MCF 10A (cell line): ENCODE results near the gene ZNFX1. TPM values are rescaled to one million over a fixed set of nuclear protein-coding genes. Genes with fewer than 3 reads are reported as not detected.
A peak's percentile ranks its signal among the peaks of the same experiment; 100 is the strongest.

Experiments
- BruUV-seq: library from RNA; stranded (reverse); fragments of 400-500 nt; replicated peaks from 2 replicates; lab custom pipeline; 2021; lab: Mats Ljungman, UMichigan
- CTCF ChIA-PET: fragments of 300-600 bp; sonication (Branson Sonifier 250); formaldehyde crosslinking; extraction: SDS; loops from one replicate; lab custom pipeline; 2021; ENCODE audit warnings: antibody characterized with exemption, inconsistent platforms; lab: Yijun Ruan, JAX
- POLR2A ChIA-PET: fragments of 300-600, 350-650 bp; sonication (Branson Sonifier 250); formaldehyde crosslinking; extraction: SDS; loops from one replicate; lab custom pipeline; 2020; ENCODE audit warnings: antibody characterized with exemption, inconsistent platforms; lab: Yijun Ruan, JAX
- DNase-seq: peaks from one replicate; pipeline ENCODE4 v3.0.0-alpha.2; 2018; ENCODE audit not compliant: unreplicated experiment
- H3K27ac Mint-ChIP-seq: one replicate; pipeline ENCODE4 v1.8.0; 2022; ENCODE audit warnings: mild to moderate bottlenecking, low read depth, mixed read lengths; ENCODE audit not compliant: unreplicated experiment
- H3K27me3 Mint-ChIP-seq: one replicate; pipeline ENCODE4 v1.8.0; 2022; ENCODE audit warnings: mixed read lengths; ENCODE audit not compliant: insufficient read depth, unreplicated experiment
- H3K36me3 Mint-ChIP-seq: one replicate; pipeline ENCODE4 v1.8.0; 2022; ENCODE audit warnings: mild to moderate bottlenecking, moderate library complexity, mixed read lengths; ENCODE audit not compliant: insufficient read depth, unreplicated experiment
- H3K4me1 Mint-ChIP-seq: one replicate; pipeline ENCODE4 v1.8.0; 2022; ENCODE audit warnings: mixed read lengths; ENCODE audit not compliant: insufficient read depth, unreplicated experiment
- H3K4me3 Mint-ChIP-seq: one replicate; pipeline ENCODE4 v1.8.0; 2022; ENCODE audit warnings: mild to moderate bottlenecking, moderate library complexity, mixed read lengths; ENCODE audit not compliant: unreplicated experiment
- H3K9me3 Mint-ChIP-seq: one replicate; pipeline ENCODE4 v1.8.0; 2022; ENCODE audit warnings: mixed read lengths; ENCODE audit not compliant: unreplicated experiment
- CTCF ChIP-seq: fragments of 200-600 bp; IDR thresholded peaks from one replicate; pipeline ENCODE4 v1.8.0; 2022; ENCODE audit warnings: antibody characterized with exemption, mild to moderate bottlenecking; ENCODE audit not compliant: unreplicated experiment
- intact Hi-C: fragments of 100-400 bp; cut with micrococcal nuclease; formaldehyde crosslinking; loops from 2 replicates; pipeline ENCODE4 v1.14.1; 2022
- total RNA-seq: library from RNA; stranded (reverse); gene quantifications from 2 replicates; pipeline ENCODE4 v1.2.3, GENCODE V29; 2022

ZNFX1 gene
- total RNA-seq, 1 experiment from 2014 or later: 24.3 TPM

DNA sequence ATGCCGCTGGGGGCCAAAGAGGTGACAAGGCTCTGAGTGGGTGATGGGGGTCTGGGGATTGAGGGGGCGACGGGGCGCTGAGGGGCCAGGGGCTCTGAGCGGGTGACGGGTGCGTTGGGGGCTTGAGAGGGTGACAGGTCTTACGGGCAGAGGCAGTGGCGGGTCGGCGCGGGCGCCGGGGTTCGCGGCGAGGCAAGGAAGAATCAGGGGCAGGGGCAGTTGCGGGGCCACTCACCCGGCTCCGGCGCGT, 146 bp downstream of the ZNFX1 start:
- DNase-seq: no peak
- H3K27ac Mint-ChIP-seq: peak overlapping the region; percentile 96
- TF ChIP-seq CTCF: no peak
- H3K27me3 Mint-ChIP-seq: no peaks in the 10 kb centered on the region
- intact Hi-C loops: loop anchor here (2.0 kb wide), 1 partner anchor 31 kb away; no protein-coding TSS in a partner anchor
- H3K4me1 Mint-ChIP-seq: peaks cover 45% of the 10 kb centered on the region
- no peaks in the 10 kb centered on the region for H3K9me3 Mint-ChIP-seq
- ChIA-PET POLR2A (interaction anchor here (0.7 to 8.8 kb wide), 20 partner anchors 10 to 1922 kb away, joined by 3 to 170 read pairs (median 4); partner anchors contain the start of genes CSE1L, DDX27, SPATA2 and STAU1), CTCF (interaction anchor here (0.6 to 0.9 kb wide), 3 partner anchors 13 to 293 kb away, joined by 3 read pairs; no protein-coding TSS in a partner anchor)
- H3K36me3 Mint-ChIP-seq: peaks cover 81% of the 10 kb centered on the region
- peak overlapping the region; percentile 81 for H3K4me3 Mint-ChIP-seq
- BruUV-seq: no TSS peak

DNA sequence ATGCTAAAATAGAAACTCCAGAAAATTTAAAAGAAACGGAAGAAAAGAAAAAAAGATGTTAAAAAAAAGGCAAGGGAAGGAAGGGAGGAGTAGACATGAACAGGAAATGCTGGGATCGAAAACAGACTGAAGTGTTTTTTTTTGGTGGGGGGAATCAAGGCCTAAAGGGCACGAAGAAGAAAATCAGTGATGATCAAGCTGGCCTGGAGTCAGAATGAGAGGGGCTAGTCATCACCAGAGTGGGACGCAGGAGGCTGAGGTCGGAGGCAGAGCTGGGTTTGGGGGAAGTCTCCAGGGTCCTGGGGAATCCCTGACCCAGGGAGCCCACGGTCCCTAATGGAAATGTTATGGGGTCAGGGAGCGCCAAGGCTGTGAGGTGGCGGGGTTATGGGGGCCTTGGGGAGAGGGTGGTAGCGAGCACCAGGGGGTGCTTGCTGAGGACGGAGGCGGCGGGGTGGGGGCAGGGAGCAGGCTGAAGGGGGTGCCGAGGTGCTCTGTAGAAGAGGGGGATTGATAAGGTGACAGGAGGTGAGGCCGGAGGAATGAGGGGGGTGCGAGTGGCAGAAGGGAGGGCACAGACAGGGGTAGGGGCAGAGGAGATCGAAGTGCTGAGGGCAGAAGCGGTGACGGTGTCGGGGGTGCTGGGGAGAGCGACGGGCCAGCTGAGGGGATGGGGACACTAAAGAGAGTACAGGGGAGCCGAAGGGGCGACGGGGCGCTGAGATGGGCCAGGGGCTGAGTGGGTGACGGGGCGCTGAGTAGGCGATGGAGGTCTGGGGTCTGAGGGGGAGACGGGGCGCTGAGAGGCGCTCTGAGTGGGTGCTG, 684 bp downstream of the ZNFX1 start:
- H3K36me3 Mint-ChIP-seq: peaks cover 81% of the 10 kb centered on the region
- POLR2A ChIA-PET: interaction anchor here (0.7 to 8.8 kb wide), 27 partner anchors 10 to 1566 kb away, joined by 3 to 170 read pairs (median 6); partner anchors contain the start of genes CSE1L, DDX27 and STAU1

DNA sequence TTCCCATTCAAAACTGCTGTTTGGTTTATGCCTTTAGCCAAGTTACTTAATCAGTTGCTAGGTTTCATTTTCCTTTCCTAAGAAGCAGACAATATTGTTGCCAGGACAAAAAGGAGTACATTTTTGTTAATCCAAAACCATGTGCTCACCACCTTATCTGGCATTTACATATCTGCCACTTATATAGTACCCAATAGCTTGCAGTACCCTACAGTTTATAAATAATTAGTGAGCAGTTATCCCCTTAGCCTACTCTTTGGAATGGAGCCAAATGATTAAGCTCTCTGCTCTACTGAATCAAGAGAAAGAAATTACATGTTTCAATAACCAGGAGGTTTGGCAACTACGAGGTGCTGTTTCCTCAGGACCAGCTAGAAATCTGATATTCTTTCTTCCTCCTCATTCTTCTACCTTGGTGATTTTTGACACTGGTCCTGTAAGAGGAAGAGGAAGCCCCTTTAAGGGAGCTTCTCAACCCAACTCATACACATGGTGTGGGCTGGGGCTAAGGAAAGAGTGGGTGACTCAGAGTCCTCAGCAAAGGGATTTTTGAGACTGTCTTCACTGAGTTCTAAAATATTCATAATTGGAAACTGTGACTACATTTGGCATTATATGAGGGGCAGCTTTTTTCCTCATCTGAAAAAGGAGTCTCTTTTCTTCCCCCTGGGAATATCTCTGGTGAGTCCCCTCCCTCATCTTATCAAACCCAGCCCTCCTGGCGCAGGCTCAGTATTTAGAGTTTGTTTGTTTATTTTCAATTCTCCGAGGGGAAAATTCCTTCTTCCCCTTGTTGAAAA, 1.5 kb downstream of the ZNFX1 start:
- no peak for TF ChIP-seq CTCF
- TSS peak; percentile 19 for BruUV-seq
- CTCF ChIA-PET: interaction anchor here (0.6 to 1.2 kb wide), 8 partner anchors 12 to 121 kb away, joined by 3 to 4 read pairs (median 4); no protein-coding TSS in a partner anchor
- peaks cover 31% of the 10 kb centered on the region for H3K4me1 Mint-ChIP-seq
- peak; percentile 75 for DNase-seq
- POLR2A ChIA-PET: interaction anchor here (0.5 to 8.8 kb wide), 21 partner anchors 9 to 1566 kb away, joined by 3 to 170 read pairs (median 5); partner anchors contain the start of genes CSE1L, DDX27 and STAU1
- H3K4me3 Mint-ChIP-seq: peak overlapping the region; percentile 81
- peak overlapping the region; percentile 96 for H3K27ac Mint-ChIP-seq
- H3K27me3 Mint-ChIP-seq: no peaks in the 10 kb centered on the region
- H3K9me3 Mint-ChIP-seq: no peaks in the 10 kb centered on the region
- intact Hi-C loops: no loop called here
- H3K36me3 Mint-ChIP-seq: peaks cover 81% of the 10 kb centered on the region

More for the DNA sequence above, 684 bp downstream of the ZNFX1 start:
- no TSS peak for BruUV-seq
- TF ChIP-seq CTCF: no peak
- DNase-seq: peak; percentile 19
- peaks cover 40% of the 10 kb centered on the region for H3K4me1 Mint-ChIP-seq
- H3K9me3 Mint-ChIP-seq: no peaks in the 10 kb centered on the region
- H3K27me3 Mint-ChIP-seq: no peaks in the 10 kb centered on the region
- intact Hi-C loops: no loop called here
- H3K4me3 Mint-ChIP-seq: peak overlapping the region; percentile 81
- CTCF ChIA-PET: interaction anchor here (0.6 to 1.1 kb wide), 9 partner anchors 14 to 121 kb away, joined by 3 to 4 read pairs (median 3); no protein-coding TSS in a partner anchor
- peak overlapping the region; percentile 96 for H3K27ac Mint-ChIP-seq
